Hepatocyte (in vitro differentiated cells): ENCODE data around the gene FHL1. TPM values are rescaled to one million over a fixed set of nuclear protein-coding genes. Genes with fewer than 3 reads are reported as not detected.

Experiments used
- DNase-seq: peaks from one replicate; pipeline ENCODE4 v3.0.0-alpha.2; 2016; ENCODE audit warnings: low spot score
- H2AFZ ChIP-seq: fragments of 200-600 bp; sonication (generic); 2 replicates; pipeline ENCODE4 v1.6.0; 2016; ENCODE audit warnings: antibody characterized with exemption, mild to moderate bottlenecking
- H3K27ac ChIP-seq: fragments of 200-600 bp; sonication (generic); 2 replicates; pipeline ENCODE4 v1.5.1; 2016; ENCODE audit warnings: mild to moderate bottlenecking
- H3K27me3 ChIP-seq: fragments of 200-600 bp; sonication (generic); 2 replicates; pipeline ENCODE4 v1.6.1; 2016
- H3K36me3 ChIP-seq: fragments of 200-600 bp; sonication (generic); replicated peaks from 2 replicates; pipeline ENCODE4 v1.5.1; 2016; ENCODE audit warnings: low read depth; ENCODE audit not compliant: insufficient read depth
- H3K4me1 ChIP-seq: fragments of 200-600 bp; sonication (generic); 2 replicates; pipeline ENCODE4 v1.5.1; 2016; ENCODE audit warnings: mild to moderate bottlenecking, moderate library complexity; ENCODE audit not compliant: insufficient read depth
- H3K4me2 ChIP-seq: fragments of 200-600 bp; sonication (generic); 2 replicates; pipeline ENCODE4 v1.6.0; 2016
- H3K4me3 ChIP-seq: fragments of 200-600 bp; sonication (generic); 2 replicates; pipeline ENCODE4 v1.5.1; 2016; ENCODE audit warnings: mild to moderate bottlenecking
- H3K79me2 ChIP-seq: fragments of 200-600 bp; sonication (generic); 2 replicates; pipeline ENCODE4 v1.6.0; 2017; ENCODE audit warnings: mild to moderate bottlenecking
- H3K9me2 ChIP-seq: fragments of 200-600 bp; sonication (generic); replicated peaks from 2 replicates; pipeline ENCODE4 v1.6.0; 2017; ENCODE audit warnings: mild to moderate bottlenecking; ENCODE audit not compliant: insufficient read depth
- H3K9me3 ChIP-seq: fragments of 200-600 bp; sonication (generic); 2 replicates; pipeline ENCODE4 v1.5.1; 2016; ENCODE audit warnings: low read depth, mild to moderate bottlenecking
- H4K20me1 ChIP-seq: fragments of 200-600 bp; sonication (generic); 2 replicates; pipeline ENCODE4 v1.6.0; 2016; ENCODE audit warnings: mild to moderate bottlenecking; ENCODE audit not compliant: insufficient read depth, poor library complexity, severe bottlenecking
- EZH2 ChIP-seq: fragments of 200-600 bp; sonication (generic); IDR thresholded peaks from 2 replicates; pipeline ENCODE4 v1.6.1; 2016; ENCODE audit warnings: antibody characterized with exemption, mild to moderate bottlenecking, borderline replicate concordance
- EZH2phosphoT487 ChIP-seq: fragments of 200-600 bp; sonication (generic); IDR thresholded peaks from one replicate; pipeline ENCODE4 v1.6.1; 2018; ENCODE audit warnings: antibody characterized with exemption, mild to moderate bottlenecking, low read depth, moderate library complexity; ENCODE audit not compliant: unreplicated experiment, severe bottlenecking
- WGBS: methylation state at CpG from one replicate; pipeline ENCODE4 v1.1.6; 2016; ENCODE audit warnings: low lambda C conversion rate; ENCODE audit errors: missing lambda C conversion rate; 5-methylcytosine and 5-hydroxymethylcytosine counted together
- polyA plus RNA-seq: library from polyadenylated mRNA; unstranded; fragments of >200 nt; fragmentation: Nextera tagmentation; extraction: Ambion mirVana; gene quantifications from 2 replicates; pipeline ENCODE4 v1.2.1, GENCODE V29; 2016
- total RNA-seq: library from RNA; depleted of rRNA; stranded (reverse); fragments of >200 nt; gene quantifications from 2 replicates; pipeline ENCODE4 v1.2.3, GENCODE V29; 2014
- TF ChIP-seq, protein P1 (sequence below): fragments of 200-600 bp; sonication (generic); IDR thresholded peaks from 2 replicates; pipeline ENCODE4 v1.5.1; 2016; ENCODE audit warnings: antibody characterized with exemption, mild to moderate bottlenecking; ENCODE audit not compliant: poor library complexity

The FHL1 gene
- total and polyA plus RNA-seq, 2 experiments from 2014 or later, result 31.5 to 40.0 TPM

GRCh38 chrX:136201601-136202000 lies 54.3 kb downstream of the FHL1 start:
- no peaks in the 10 kb centered on the region for H3K79me2 ChIP-seq
- H2AFZ ChIP-seq, result no peak overlapping the region
- H3K9me3 ChIP-seq, result no peaks in the 10 kb centered on the region
- TF ChIP-seq, protein P1, sequence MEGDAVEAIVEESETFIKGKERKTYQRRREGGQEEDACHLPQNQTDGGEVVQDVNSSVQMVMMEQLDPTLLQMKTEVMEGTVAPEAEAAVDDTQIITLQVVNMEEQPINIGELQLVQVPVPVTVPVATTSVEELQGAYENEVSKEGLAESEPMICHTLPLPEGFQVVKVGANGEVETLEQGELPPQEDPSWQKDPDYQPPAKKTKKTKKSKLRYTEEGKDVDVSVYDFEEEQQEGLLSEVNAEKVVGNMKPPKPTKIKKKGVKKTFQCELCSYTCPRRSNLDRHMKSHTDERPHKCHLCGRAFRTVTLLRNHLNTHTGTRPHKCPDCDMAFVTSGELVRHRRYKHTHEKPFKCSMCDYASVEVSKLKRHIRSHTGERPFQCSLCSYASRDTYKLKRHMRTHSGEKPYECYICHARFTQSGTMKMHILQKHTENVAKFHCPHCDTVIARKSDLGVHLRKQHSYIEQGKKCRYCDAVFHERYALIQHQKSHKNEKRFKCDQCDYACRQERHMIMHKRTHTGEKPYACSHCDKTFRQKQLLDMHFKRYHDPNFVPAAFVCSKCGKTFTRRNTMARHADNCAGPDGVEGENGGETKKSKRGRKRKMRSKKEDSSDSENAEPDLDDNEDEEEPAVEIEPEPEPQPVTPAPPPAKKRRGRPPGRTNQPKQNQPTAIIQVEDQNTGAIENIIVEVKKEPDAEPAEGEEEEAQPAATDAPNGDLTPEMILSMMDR, result no peak
- TF ChIP-seq EZH2phosphoT487, result no peak
- TF ChIP-seq EZH2, result no peak
- no peaks in the 10 kb centered on the region for H3K9me2 ChIP-seq
- no peaks in the 10 kb centered on the region for H4K20me1 ChIP-seq
- no peak overlapping the region for H3K27ac ChIP-seq
- WGBS, result 82% methylated on average over 5 of the region's 5 CpGs
- H3K4me3 ChIP-seq, result no peak overlapping the region
- no peaks in the 10 kb centered on the region for H3K4me1 ChIP-seq
- H3K36me3 ChIP-seq, result no peaks in the 10 kb centered on the region
- no peaks in the 10 kb centered on the region for H3K27me3 ChIP-seq
- no peak overlapping the region for H3K4me2 ChIP-seq
- DNase-seq, result no peak

DNA sequence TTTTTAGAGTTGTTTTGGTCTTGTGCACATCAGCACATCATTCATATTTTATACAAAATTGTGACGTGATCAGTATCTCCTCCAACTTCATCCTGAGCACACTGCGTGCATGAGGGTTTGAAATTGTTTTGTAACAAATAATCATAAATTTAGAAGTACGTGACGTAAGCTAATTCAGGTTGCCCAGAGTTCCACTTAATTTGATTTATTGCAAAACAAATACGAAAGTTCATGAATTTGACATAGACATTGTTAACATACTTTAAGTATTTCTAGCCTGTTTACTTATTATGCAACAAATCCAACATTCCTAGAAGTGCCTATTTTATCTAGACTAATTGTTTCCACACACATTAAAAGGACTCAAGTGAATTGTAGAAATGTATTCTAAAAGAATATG lies 55.6 kb downstream of the FHL1 start:
- H3K27me3 ChIP-seq, result no peaks in the 10 kb centered on the region

DNA sequence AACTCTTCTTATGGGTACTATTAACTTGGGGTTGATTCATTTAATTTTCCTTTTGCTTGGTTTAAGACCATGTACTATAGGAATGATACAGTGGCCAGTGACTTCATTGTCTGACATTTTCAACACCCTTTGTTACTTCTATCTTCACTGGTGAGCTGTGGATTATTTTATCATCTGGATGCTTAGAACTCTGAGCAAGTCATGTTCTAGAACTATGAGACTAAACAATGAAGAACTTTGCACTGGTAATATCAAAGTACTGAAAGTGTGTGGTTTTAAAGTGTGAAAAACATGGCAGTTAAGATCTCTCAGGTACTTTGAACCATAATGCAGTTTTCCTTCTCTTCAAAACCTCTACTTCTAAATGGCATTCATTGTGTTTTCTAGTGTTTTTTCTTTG lies 56.1 kb downstream of the FHL1 start:
- Histone ChIP-seq H2AFZ (no peak overlapping the region), H3K9me2 (no peaks in the 10 kb centered on the region), H4K20me1 (no peaks in the 10 kb centered on the region), H3K4me1 (no peaks in the 10 kb centered on the region), H3K4me2 (no peak overlapping the region), H3K36me3 (no peaks in the 10 kb centered on the region), H3K27me3 (no peaks in the 10 kb centered on the region), H3K79me2 (no peaks in the 10 kb centered on the region), H3K27ac (no peak overlapping the region), H3K4me3 (no peak overlapping the region), H3K9me3 (no peaks in the 10 kb centered on the region)
- no peak for TF ChIP-seq EZH2phosphoT487
- no peak for TF ChIP-seq EZH2
- TF ChIP-seq, protein P1, result no peak
- no peak for DNase-seq

More for the DNA sequence above, 55.6 kb downstream of the FHL1 start:
- Histone ChIP-seq H3K9me2 (no peaks in the 10 kb centered on the region), H3K4me1 (no peaks in the 10 kb centered on the region), H3K4me2 (no peak overlapping the region), H3K79me2 (no peaks in the 10 kb centered on the region), H3K9me3 (no peaks in the 10 kb centered on the region), H3K4me3 (no peak overlapping the region), H3K27ac (no peak overlapping the region), H2AFZ (no peak overlapping the region), H3K36me3 (no peaks in the 10 kb centered on the region), H4K20me1 (no peaks in the 10 kb centered on the region)
- no peak for TF ChIP-seq EZH2phosphoT487
- no peak for TF ChIP-seq EZH2
- TF ChIP-seq, protein P1, result no peak
- no peak for DNase-seq
- 69% methylated on average over 5 of the region's 5 CpGs for WGBS

DNA sequence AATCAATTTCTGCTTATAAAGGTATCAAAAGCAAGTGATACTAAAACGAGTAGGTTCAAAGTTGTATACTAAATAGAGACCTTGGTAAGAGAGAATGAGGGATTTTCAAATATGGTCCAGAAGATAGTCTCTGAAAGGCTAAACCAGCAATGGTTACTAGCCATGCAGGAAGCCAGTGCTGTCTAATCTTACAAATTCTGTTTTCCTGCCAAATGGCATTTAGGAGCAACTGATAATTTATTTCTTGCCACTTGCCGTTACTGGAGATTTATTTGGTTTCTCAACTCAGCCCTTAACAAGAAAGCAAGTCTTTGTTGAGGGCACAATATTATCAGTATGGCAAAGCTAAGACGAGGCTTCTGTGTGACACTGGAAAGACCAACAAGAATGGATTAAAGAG lies 56.6 kb downstream of the FHL1 start:
- no peaks in the 10 kb centered on the region for H3K27me3 ChIP-seq
- H3K9me2 ChIP-seq, result no peaks in the 10 kb centered on the region
- no peaks in the 10 kb centered on the region for H3K79me2 ChIP-seq
- no peak overlapping the region for H3K27ac ChIP-seq
- no peaks in the 10 kb centered on the region for H3K9me3 ChIP-seq
- no peak overlapping the region for H3K4me2 ChIP-seq
- no peak for TF ChIP-seq EZH2
- TF ChIP-seq EZH2phosphoT487, result no peak
- no peak for DNase-seq
- no peaks in the 10 kb centered on the region for H4K20me1 ChIP-seq
- no peaks in the 10 kb centered on the region for H3K36me3 ChIP-seq
- WGBS, result 61% methylated on average over 3 of the region's 3 CpGs
- H2AFZ ChIP-seq, result no peak overlapping the region
- no peak overlapping the region for H3K4me3 ChIP-seq
- H3K4me1 ChIP-seq, result no peaks in the 10 kb centered on the region
